ENCODE data around the gene AGPAT4. TPM values are rescaled to one million over a fixed set of nuclear protein-coding genes. Genes with fewer than 3 reads are reported as not detected.

Gene AGPAT4
- total RNA-seq, 2 donors from 2014 or later: 7.6 to 12.1 TPM

DNA sequence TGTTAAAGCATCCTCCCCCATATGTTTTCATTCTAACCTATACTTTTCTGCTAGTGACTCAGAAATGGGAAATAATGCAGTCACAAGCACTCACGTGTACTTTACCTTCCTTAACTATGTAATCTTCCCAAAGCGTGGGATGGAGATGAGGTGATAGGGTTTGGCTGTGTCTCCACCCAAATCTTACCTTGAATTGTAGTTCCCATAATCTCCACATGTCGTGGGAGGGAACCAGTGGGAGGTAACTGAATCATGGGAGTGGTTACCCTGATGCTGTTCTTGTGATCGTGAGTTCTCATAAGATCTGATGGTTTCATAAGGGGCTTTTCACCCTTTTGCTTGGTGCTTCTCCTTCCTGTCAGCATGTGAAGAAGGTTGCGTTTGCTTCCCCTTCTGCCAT lies 35.4 kb downstream of the AGPAT4 start:
- peaks cover 11% of the 10 kb centered on the region for H3K36me3 Mint-ChIP-seq

GRCh38 chr6:161238081-161238480 lies 35.8 kb downstream of the AGPAT4 start:
- Mint-ChIP-seq H3K4me3 (no peak overlapping the region), H3K4me1 (ENCODE audit: low read depth in 2 of 2) (peaks cover 24 to 31% of the 10 kb centered on the region in 2 donors), H3K9me3 (no peaks in the 10 kb centered on the region), H3K27me3 (peaks cover 0 to 12% of the 10 kb centered on the region in 2 donors), H3K27ac (no peak overlapping the region), H3K36me3 (peaks cover 11% of the 10 kb centered on the region)
- no peak for DNase-seq (ENCODE audit: low spot score)
- ATAC-seq: no peak

More for the DNA sequence above, 35.4 kb downstream of the AGPAT4 start:
- Mint-ChIP-seq H3K9me3 (no peaks in the 10 kb centered on the region), H3K4me3 (no peak overlapping the region), H3K27ac (no peak overlapping the region), H3K4me1 (ENCODE audit: low read depth in 2 of 2) (peaks cover 28 to 33% of the 10 kb centered on the region in 2 donors), H3K27me3 (peaks cover 0 to 12% of the 10 kb centered on the region in 2 donors)
- DNase-seq (ENCODE audit: low spot score) (no peak), ATAC-seq (no peak)

DNA sequence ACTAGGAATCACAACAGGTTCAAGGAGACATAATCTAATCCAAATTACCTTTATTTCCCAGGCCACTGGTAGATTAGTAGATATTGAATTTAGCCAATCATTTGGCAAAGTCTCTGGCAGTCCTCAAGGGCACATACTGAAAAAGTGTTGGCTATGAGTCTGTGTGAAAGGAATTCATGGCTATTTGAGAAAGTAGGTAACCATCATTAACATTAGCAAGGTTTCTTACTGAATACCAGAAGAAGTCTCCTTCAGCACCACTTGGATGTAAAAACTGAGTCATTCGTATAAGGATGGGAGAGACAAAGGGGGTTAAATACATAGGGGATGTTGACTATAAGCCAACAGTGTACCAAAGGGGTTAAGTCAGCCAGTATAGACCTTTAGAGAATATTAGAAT lies 36.7 kb downstream of the AGPAT4 start:
- DNase-seq (ENCODE audit: low spot score) (no peak), ATAC-seq (no peak)
- peaks cover 11% of the 10 kb centered on the region for H3K36me3 Mint-ChIP-seq
- H3K9me3 Mint-ChIP-seq: no peaks in the 10 kb centered on the region
- H3K4me1 Mint-ChIP-seq (ENCODE audit: low read depth in 2 of 2): peaks cover 20 to 29% of the 10 kb centered on the region in 2 donors
- H3K27me3 Mint-ChIP-seq: peaks cover 0 to 12% of the 10 kb centered on the region in 2 donors
- H3K4me3 Mint-ChIP-seq: no peak overlapping the region
- no peak overlapping the region for H3K27ac Mint-ChIP-seq

- Mint-ChIP-seq H3K4me3 (peak overlapping the region; percentile 53), H3K27ac (peak overlapping the region in 1 of 2 donors; percentile 61), H3K27me3 (peaks cover 0 to 12% of the 10 kb centered on the region in 2 donors), H3K36me3 (peaks cover 17% of the 10 kb centered on the region), H3K9me3 (no peaks in the 10 kb centered on the region), H3K4me1 (ENCODE audit: low read depth in 2 of 2) (peaks cover 14 to 28% of the 10 kb centered on the region in 2 donors)
- ATAC-seq: peak in 1 of 2 donors; percentile 54
- DNase-seq (ENCODE audit: low spot score): no peak
Measured at GRCh38 chr6:161235776-161236633, 37.9 kb downstream of the AGPAT4 start.

DNA sequence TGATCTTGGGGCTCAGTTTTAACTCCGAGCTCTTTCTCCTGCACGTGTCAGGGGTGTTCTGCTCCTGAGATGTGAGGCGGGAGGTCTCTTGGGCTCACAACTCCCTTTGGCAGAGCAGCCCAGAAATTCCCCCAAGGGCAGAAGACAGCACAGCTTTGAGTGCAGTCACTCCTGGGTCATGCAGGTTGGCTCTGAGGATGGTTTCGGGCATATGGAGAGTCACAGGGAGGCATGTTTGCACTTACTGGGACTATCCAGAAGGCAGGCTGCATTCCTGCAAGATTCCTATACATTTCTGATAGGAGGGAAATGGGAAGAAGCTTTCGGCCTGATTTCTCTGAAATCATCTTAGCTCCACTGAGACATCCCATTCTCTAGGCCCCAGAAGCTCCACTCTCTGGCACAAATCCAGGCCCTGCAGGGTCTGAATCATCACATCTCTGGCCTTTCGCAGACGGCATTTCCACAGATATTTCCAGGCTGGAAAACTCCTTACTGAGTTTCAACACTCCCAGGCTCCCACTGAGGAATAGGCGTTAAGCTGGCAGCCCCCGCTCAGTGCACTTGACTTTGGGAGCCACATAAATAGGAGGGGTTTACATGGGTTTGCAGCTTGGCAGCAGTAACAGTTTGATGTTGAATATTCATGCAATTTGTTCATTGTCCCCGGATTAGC lies 39.7 kb downstream of the AGPAT4 start:
- ATAC-seq (no peak), DNase-seq (ENCODE audit: low spot score) (no peak)
- Mint-ChIP-seq H3K27ac (no peak overlapping the region), H3K4me3 (no peak overlapping the region), H3K9me3 (no peaks in the 10 kb centered on the region), H3K4me1 (ENCODE audit: low read depth in 2 of 2) (peaks cover 9 to 30% of the 10 kb centered on the region in 2 donors), H3K27me3 (peaks cover 0 to 12% of the 10 kb centered on the region in 2 donors), H3K36me3 (peaks cover 17% of the 10 kb centered on the region)

DNA sequence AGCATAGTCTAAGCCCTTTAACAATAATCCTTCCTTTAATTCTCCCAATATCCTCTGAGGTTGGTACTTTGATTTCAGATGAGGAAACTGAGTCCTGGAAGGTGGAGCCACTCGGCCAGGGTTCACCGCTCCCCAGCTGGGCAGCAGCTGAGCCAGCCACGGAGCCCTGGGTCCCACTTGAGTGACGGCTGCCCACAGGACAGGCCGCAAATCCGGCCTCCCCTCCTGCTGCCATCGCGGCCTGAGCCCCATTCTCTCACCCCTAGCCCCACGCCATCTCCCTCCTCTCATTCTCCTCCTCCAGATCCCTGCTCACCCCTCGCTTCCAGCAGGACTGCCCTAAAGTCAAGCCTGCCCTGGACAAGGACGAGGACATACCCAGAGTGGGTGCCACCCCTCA lies 41.4 kb downstream of the AGPAT4 start:
- peaks cover 15 to 47% of the 10 kb centered on the region in 2 donors for H3K4me1 Mint-ChIP-seq (ENCODE audit: low read depth in 2 of 2)
- peaks cover 0 to 10% of the 10 kb centered on the region in 2 donors for H3K27me3 Mint-ChIP-seq
- no peak for ATAC-seq
- H3K27ac Mint-ChIP-seq: no peak overlapping the region
- H3K9me3 Mint-ChIP-seq: no peaks in the 10 kb centered on the region
- H3K36me3 Mint-ChIP-seq: peaks cover 11% of the 10 kb centered on the region
- H3K4me3 Mint-ChIP-seq: no peak overlapping the region
- no peak for DNase-seq (ENCODE audit: low spot score)

- Mint-ChIP-seq H3K4me3 (no peak overlapping the region), H3K36me3 (peaks cover 11% of the 10 kb centered on the region), H3K27me3 (peaks cover 0 to 10% of the 10 kb centered on the region in 2 donors), H3K27ac (no peak overlapping the region), H3K9me3 (no peaks in the 10 kb centered on the region), H3K4me1 (ENCODE audit: low read depth in 2 of 2) (peaks cover 17 to 51% of the 10 kb centered on the region in 2 donors)
- DNase-seq (ENCODE audit: low spot score) (no peak), ATAC-seq (no peak)
Measured at GRCh38 chr6:161232010-161232409, 41.9 kb downstream of the AGPAT4 start.

DNA sequence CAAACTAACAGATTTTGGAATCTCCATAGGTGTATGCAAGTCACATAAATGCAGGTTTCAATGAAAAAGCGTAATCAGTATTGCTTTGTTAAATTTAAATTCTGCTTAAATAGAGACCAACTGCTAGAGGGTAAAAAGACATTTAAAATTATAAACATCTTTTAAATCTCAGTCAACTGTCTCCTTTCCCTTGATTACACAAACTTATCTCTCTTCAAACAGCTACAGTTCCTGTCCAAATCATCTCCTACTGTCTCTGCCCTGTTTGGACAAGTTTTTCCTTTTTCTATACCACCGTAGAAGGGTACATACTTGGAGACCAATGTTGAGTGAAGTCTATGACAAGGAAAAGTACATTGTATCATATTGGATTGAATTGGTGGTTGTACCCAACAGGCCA lies 43.5 kb downstream of the AGPAT4 start:
- peaks cover 0 to 4% of the 10 kb centered on the region in 2 donors for H3K27me3 Mint-ChIP-seq
- H3K4me1 Mint-ChIP-seq (ENCODE audit: low read depth in 2 of 2): peaks cover 31 to 57% of the 10 kb centered on the region in 2 donors
- no peak for DNase-seq (ENCODE audit: low spot score)
- ATAC-seq: no peak
- H3K27ac Mint-ChIP-seq: no peak overlapping the region
- H3K36me3 Mint-ChIP-seq: peaks cover 8% of the 10 kb centered on the region
- no peaks in the 10 kb centered on the region for H3K9me3 Mint-ChIP-seq
- H3K4me3 Mint-ChIP-seq: no peak overlapping the region

DNA sequence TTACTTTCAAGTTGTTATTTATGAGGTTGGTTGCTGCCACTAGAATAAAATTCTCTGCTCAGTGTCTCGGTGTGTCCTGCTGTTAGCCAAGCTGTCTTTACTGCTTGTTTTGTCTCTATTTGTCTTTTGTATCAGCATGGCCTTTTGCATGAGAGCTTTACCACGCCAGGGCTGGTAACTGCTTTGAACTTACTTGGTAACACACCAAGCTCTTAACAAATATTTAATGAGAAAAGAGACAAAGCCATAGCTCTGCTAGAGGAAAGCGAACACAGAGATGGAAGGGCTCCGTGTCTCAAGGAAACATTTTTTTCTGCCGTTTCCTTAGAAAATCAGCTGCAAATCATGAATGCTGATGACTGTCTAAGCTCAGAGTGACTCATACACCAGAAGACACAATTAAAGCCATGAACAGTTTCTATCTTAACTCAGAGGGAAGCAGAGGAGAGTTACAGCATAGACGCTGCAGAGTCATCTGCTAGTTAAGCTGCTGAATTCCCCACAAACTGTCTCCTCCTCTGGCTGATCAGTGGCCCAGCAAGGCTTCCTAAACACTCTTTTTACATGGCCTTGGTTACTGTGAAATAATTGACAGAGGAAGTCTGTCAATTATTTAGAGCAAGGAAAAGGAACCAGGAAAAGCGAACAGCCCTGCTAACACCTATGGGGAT lies 44.8 kb downstream of the AGPAT4 start:
- no peaks in the 10 kb centered on the region for H3K9me3 Mint-ChIP-seq
- peaks cover 39 to 63% of the 10 kb centered on the region in 2 donors for H3K4me1 Mint-ChIP-seq (ENCODE audit: low read depth in 2 of 2)
- peaks cover 13% of the 10 kb centered on the region for H3K36me3 Mint-ChIP-seq
- H3K27me3 Mint-ChIP-seq: peaks cover 0 to 4% of the 10 kb centered on the region in 2 donors
- peak overlapping the region; percentile 78 for H3K4me3 Mint-ChIP-seq
- DNase-seq (ENCODE audit: low spot score) (no peak), ATAC-seq (peak; percentile 56 to 84)
- H3K27ac Mint-ChIP-seq: peak overlapping the region; percentile 59 to 76

DNA sequence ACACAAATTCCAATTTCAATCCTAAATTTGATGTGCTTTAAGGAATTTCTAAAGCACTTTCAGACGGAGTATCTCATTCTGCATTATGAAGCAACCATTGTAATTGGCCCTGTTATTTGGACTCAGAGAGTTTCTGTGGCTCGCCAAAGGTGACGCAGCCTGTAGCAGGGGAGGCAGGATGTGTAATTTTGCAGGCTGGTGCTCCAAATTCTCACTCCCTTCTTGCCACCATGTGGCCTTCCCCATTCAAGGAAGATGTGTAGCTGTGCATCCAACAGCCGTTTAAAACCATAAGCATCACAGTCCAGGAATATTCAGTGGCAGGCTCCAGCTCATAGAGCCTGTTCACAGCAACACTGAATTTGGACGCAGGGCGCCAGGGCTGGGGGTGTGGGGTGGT lies 45.8 kb downstream of the AGPAT4 start:
- Mint-ChIP-seq H3K27ac (peak overlapping the region in 1 of 2 donors; percentile 76), H3K9me3 (no peaks in the 10 kb centered on the region), H3K4me1 (ENCODE audit: low read depth in 2 of 2) (peaks cover 44 to 71% of the 10 kb centered on the region in 2 donors), H3K27me3 (peaks cover 0 to 4% of the 10 kb centered on the region in 2 donors), H3K36me3 (peaks cover 13% of the 10 kb centered on the region), H3K4me3 (peak overlapping the region; percentile 90)
- ATAC-seq (no peak), DNase-seq (ENCODE audit: low spot score) (no peak)

GRCh38 chr6:161227004-161227960 lies 46.6 kb downstream of the AGPAT4 start:
- Mint-ChIP-seq H3K27ac (peak overlapping the region; percentile 79 to 89), H3K27me3 (peaks cover 0 to 4% of the 10 kb centered on the region in 2 donors), H3K4me1 (ENCODE audit: low read depth in 2 of 2) (peaks cover 41 to 70% of the 10 kb centered on the region in 2 donors), H3K4me3 (peak overlapping the region; percentile 90), H3K36me3 (peaks cover 13% of the 10 kb centered on the region), H3K9me3 (no peaks in the 10 kb centered on the region)
- no peak for ATAC-seq
- DNase-seq (ENCODE audit: low spot score): no peak

GRCh38 chr6:161226009-161226964 lies 47.6 kb downstream of the AGPAT4 start:
- peak overlapping the region; percentile 79 to 89 for H3K27ac Mint-ChIP-seq
- DNase-seq (ENCODE audit: low spot score) (no peak), ATAC-seq (peak; percentile 70 to 79)
- H3K4me1 Mint-ChIP-seq (ENCODE audit: low read depth in 2 of 2): peaks cover 43 to 79% of the 10 kb centered on the region in 2 donors
- H3K36me3 Mint-ChIP-seq: peaks cover 11% of the 10 kb centered on the region
- H3K4me3 Mint-ChIP-seq: peak overlapping the region; percentile 90
- peaks cover 0 to 4% of the 10 kb centered on the region in 2 donors for H3K27me3 Mint-ChIP-seq
- no peaks in the 10 kb centered on the region for H3K9me3 Mint-ChIP-seq
